OCI-LY7 (cell line): ENCODE measurements around the gene RTN4. TPM values are rescaled to one million over a fixed set of nuclear protein-coding genes. Genes with fewer than 3 reads are reported as not detected.

ENCODE experiments used
- BruUV-seq: library from RNA; stranded (reverse); fragments of 400-500 nt; replicated peaks from 2 replicates; lab custom pipeline; 2021; lab: Mats Ljungman, UMichigan
- CTCF ChIA-PET: fragments of 300-600 bp; sonication (Branson Sonifier 250); formaldehyde crosslinking; loops from one replicate; lab custom pipeline; 2022; ENCODE audit warnings: antibody characterized with exemption; ENCODE audit not compliant: unreplicated experiment; lab: Charles Lee
- POLR2A ChIA-PET: fragments of 300-600 bp; sonication (Branson Sonifier 250); formaldehyde crosslinking; loops from one replicate; lab custom pipeline; 2022; ENCODE audit warnings: antibody characterized with exemption; lab: Charles Lee
- DNase-seq: peaks from one replicate; pipeline ENCODE4 v3.0.0-alpha.2; 2015; ENCODE audit warnings: low spot score
- H2AFZ ChIP-seq: fragments of 200-600 bp; sonication (generic), shearing (Covaris generic); 2 replicates; pipeline ENCODE4 v1.6.1; 2014; ENCODE audit warnings: mild to moderate bottlenecking, antibody characterized with exemption, low read length, moderate library complexity
- H3K27ac ChIP-seq: fragments of 200-600 bp; sonication (generic); 2 replicates; pipeline ENCODE4 v1.5.1; 2014; ENCODE audit warnings: mixed run types, low read depth, mild to moderate bottlenecking, moderate library complexity, low read length, inconsistent platforms; ENCODE audit not compliant: poor library complexity, severe bottlenecking
- H3K36me3 ChIP-seq: fragments of 200-600 bp; sonication (generic); 2 replicates; pipeline ENCODE4 v1.6.1; 2014; ENCODE audit warnings: mild to moderate bottlenecking, antibody characterized with exemption, low read length, moderate library complexity, mixed read lengths; ENCODE audit not compliant: insufficient read depth
- H3K4me1 ChIP-seq: fragments of 200-600 bp; sonication (generic); 2 replicates; pipeline ENCODE4 v1.5.1; 2014; ENCODE audit warnings: mild to moderate bottlenecking, low read length; ENCODE audit not compliant: insufficient read depth, poor library complexity, severe bottlenecking
- H3K4me2 ChIP-seq: fragments of 200-600 bp; sonication (generic); 2 replicates; pipeline ENCODE4 v1.6.1; 2014; ENCODE audit warnings: mild to moderate bottlenecking, low read length
- H3K4me3 ChIP-seq: fragments of 200-600 bp; sonication (generic); 2 replicates; pipeline ENCODE4 v1.5.1; 2014; ENCODE audit warnings: mild to moderate bottlenecking, low read depth, low read length; ENCODE audit not compliant: poor library complexity, severe bottlenecking
- H3K79me2 ChIP-seq: fragments of 200-600 bp; sonication (generic); 2 replicates; pipeline ENCODE4 v1.6.1; 2016; ENCODE audit warnings: low read depth, mild to moderate bottlenecking, low read length, moderate library complexity, mixed read lengths; ENCODE audit not compliant: insufficient read depth
- H3K9me2 ChIP-seq: fragments of 200-600 bp; sonication (generic); 2 replicates; pipeline ENCODE4 v1.6.1; 2016; ENCODE audit warnings: mild to moderate bottlenecking, low read length, mixed read lengths; ENCODE audit not compliant: insufficient read depth
- H3K9me3 ChIP-seq: fragments of 200-600 bp; sonication (generic); 2 replicates; pipeline ENCODE4 v1.6.1; 2014; ENCODE audit warnings: mild to moderate bottlenecking, mixed run types, low read length, mixed read lengths
- H4K20me1 ChIP-seq: fragments of 200-600 bp; sonication (generic); 2 replicates; pipeline ENCODE4 v1.6.1; 2014; ENCODE audit warnings: mild to moderate bottlenecking, antibody characterized with exemption, low read length, moderate library complexity, mixed read lengths; ENCODE audit not compliant: insufficient read depth
- CTCF ChIP-seq: fragments of 200-600 bp; sonication (generic); conservative IDR thresholded peaks from 2 replicates; pipeline ENCODE4 v1.5.1; 2014; ENCODE audit warnings: mild to moderate bottlenecking, antibody characterized with exemption, low read length, moderate library complexity, mixed read lengths
- EZH2phosphoT487 ChIP-seq: fragments of 200-600 bp; sonication (generic); IDR thresholded peaks from 2 replicates; pipeline ENCODE4 v1.6.1; 2018; ENCODE audit warnings: low read depth, borderline replicate concordance, mild to moderate bottlenecking, mixed run types, antibody characterized with exemption, low read length, moderate library complexity, mixed read lengths
- intact Hi-C: fragments of 100-400 bp; cut with micrococcal nuclease; formaldehyde crosslinking; loops from one replicate; pipeline ENCODE4 v1.10.0; 2022; ENCODE audit not compliant: unreplicated experiment
- total RNA-seq, 2 experiments: library from RNA; depleted of rRNA in 1 of 2; stranded (reverse); fragments of >200 nt in 1 of 2; shearing (Covaris generic) in 1 of 2; gene quantifications; 2 replicates each; pipeline ENCODE4 v1.2.3, GENCODE V29; 2014 to 2022

The RTN4 gene
- total RNA-seq, 2 experiments from 2014 or later: 36.5 to 75.2 TPM

GRCh38 chr2:54962935-54963440, 87.3 kb downstream of the RTN4 start:
- TF ChIP-seq EZH2phosphoT487 (no peak), CTCF (no peak)
- peaks cover 96% of the 10 kb centered on the region for H3K36me3 ChIP-seq

GRCh38 chr2:54962511-54962910, 87.7 kb downstream of the RTN4 start:
- ChIA-PET CTCF (no interaction called here), POLR2A (no interaction called here)
- no peak overlapping the region for H3K4me3 ChIP-seq
- TF ChIP-seq CTCF (no peak), EZH2phosphoT487 (no peak)
- no peak for DNase-seq
- no peaks in the 10 kb centered on the region for H3K79me2 ChIP-seq
- no peaks in the 10 kb centered on the region for H3K9me3 ChIP-seq
- intact Hi-C loops: no loop called here
- no TSS peak for BruUV-seq
- H3K9me2 ChIP-seq: no peaks in the 10 kb centered on the region
- H3K4me2 ChIP-seq: no peak overlapping the region
- no peaks in the 10 kb centered on the region for H4K20me1 ChIP-seq
- H2AFZ ChIP-seq: no peak overlapping the region
- no peaks in the 10 kb centered on the region for H3K4me1 ChIP-seq
- H3K27ac ChIP-seq: no peak overlapping the region
- H3K36me3 ChIP-seq: peaks cover 96% of the 10 kb centered on the region

More at GRCh38 chr2:54962935-54963440, 87.3 kb downstream of the RTN4 start:
- Histone ChIP-seq H3K79me2 (no peaks in the 10 kb centered on the region), H2AFZ (no peak overlapping the region), H3K4me3 (no peak overlapping the region), H3K9me3 (no peaks in the 10 kb centered on the region), H3K4me2 (no peak overlapping the region), H3K9me2 (no peaks in the 10 kb centered on the region), H3K27ac (no peak overlapping the region), H3K4me1 (no peaks in the 10 kb centered on the region), H4K20me1 (no peaks in the 10 kb centered on the region)
- POLR2A ChIA-PET: interaction anchor here (0.9 kb wide), 1 partner anchor 12 kb away, joined by 3 read pairs; no protein-coding TSS in a partner anchor
- DNase-seq: no peak
- CTCF ChIA-PET: no interaction called here
- intact Hi-C loops: no loop called here
- BruUV-seq: no TSS peak

GRCh38 chr2:54960164-54960563, 90.1 kb downstream of the RTN4 start:
- Histone ChIP-seq H3K4me3 (no peak overlapping the region), H3K9me3 (no peaks in the 10 kb centered on the region), H3K36me3 (peaks cover 96% of the 10 kb centered on the region), H3K9me2 (no peaks in the 10 kb centered on the region), H3K4me1 (no peaks in the 10 kb centered on the region), H4K20me1 (no peaks in the 10 kb centered on the region), H2AFZ (no peak overlapping the region), H3K79me2 (no peaks in the 10 kb centered on the region), H3K27ac (no peak overlapping the region), H3K4me2 (no peak overlapping the region)
- no TSS peak for BruUV-seq
- intact Hi-C loops: no loop called here
- ChIA-PET CTCF (no interaction called here), POLR2A (interaction anchor here (0.5 to 1.9 kb wide), 3 partner anchors 12 to 219 kb away, joined by 3 to 4 read pairs (median 3); no protein-coding TSS in a partner anchor)
- DNase-seq: no peak
- TF ChIP-seq CTCF: no peak
- no peak for TF ChIP-seq EZH2phosphoT487
